HG02840 (cell line): ENCODE data around the gene FBXO24.

Experiments used
- ATAC-seq: cut with Tn5 transposase; IDR thresholded peaks from one replicate; pipeline ENCODE4 v1.9.1; 2021; ENCODE audit warnings: mild to moderate bottlenecking, moderate library complexity, moderate number of reproducible peaks; ENCODE audit not compliant: unreplicated experiment, low FRiP score

Gene FBXO24

GRCh38 chr7:100642534-100642907 lies 56.4 kb downstream of the FBXO24 start:
- no peak for ATAC-seq

DNA sequence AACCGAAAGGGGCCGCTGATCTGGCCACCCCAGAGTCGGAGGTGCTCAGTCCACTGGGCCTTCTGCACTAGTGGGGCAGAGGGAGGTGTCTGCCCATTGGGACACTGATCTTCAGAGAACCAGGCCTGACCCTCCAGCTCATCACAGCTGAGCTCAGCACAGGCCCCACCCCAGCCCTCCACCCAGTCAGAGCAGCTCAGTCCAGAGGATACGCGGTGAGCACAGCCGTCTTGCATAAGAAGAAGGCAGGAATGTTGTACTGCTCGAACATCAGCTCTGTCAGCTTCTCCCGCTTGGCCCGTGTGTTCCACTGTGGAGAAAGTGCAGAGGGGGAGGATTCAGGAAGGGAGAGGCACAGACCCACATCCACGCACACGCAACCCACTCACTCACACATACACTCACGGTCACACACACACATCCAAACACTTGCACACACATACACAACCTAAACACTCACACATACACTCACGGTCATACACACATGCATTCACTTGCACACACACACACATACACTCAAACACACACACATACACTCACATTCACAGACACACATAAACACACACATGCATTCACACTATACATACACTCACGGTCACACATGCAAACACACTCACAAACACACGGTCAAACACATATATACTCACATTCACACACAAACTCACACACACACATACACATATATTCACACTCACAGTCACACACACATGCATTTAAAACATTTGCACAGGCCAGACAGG lies 63.9 kb downstream of the FBXO24 start:
- no peak for ATAC-seq
